MM.1S (cell line): ENCODE data around the gene OR14K1.

Experiments used
- EZH2 ChIP-seq: fragments of 300-600 bp; sonication (generic); optimal IDR thresholded peaks from 2 replicates; pipeline ENCODE3; 2017; ENCODE audit warnings: low read depth, mild to moderate bottlenecking, antibody characterized with exemption, low read length, mixed read lengths
- EZH2phosphoT487 ChIP-seq: fragments of 300-600 bp; sonication (generic); IDR thresholded peaks from 2 replicates; pipeline ENCODE4 v1.6.1; 2018; ENCODE audit warnings: antibody characterized with exemption, low read length

GRCh38 chr1:247713753-247714152, 24.7 kb upstream of the OR14K1 start:
- TF ChIP-seq EZH2 = no peak
- no peak for TF ChIP-seq EZH2phosphoT487
